Activated CD8-positive, alpha-beta T cell treated with anti-CD3 and anti-CD28 coated beads, Interleukin-2, amount 10 ng/mL, durations not matched to agents 7 days and 5 days (primary cell): ENCODE measurements around the gene JOSD2. TPM values are rescaled to one million over a fixed set of nuclear protein-coding genes. Genes with fewer than 3 reads are reported as not detected.

ENCODE experiments used
- ATAC-seq: fragments of 150-1000 bp; cut with Tn5 transposase; one replicate; pipeline ENCODE4 v1.10.0; 2021; ENCODE audit warnings: moderate library complexity
- CTCF ChIA-PET: fragments of 350-600 bp; sonication (Branson Sonifier 250); formaldehyde crosslinking; loops from one replicate; lab custom pipeline; 2021; ENCODE audit warnings: antibody characterized with exemption; lab: Charles Lee
- POLR2A ChIA-PET: fragments of 350-600 bp; sonication (Branson Sonifier 250); formaldehyde crosslinking; loops from one replicate; lab custom pipeline; 2021; ENCODE audit warnings: antibody characterized with exemption; lab: Charles Lee
- DNase-seq: peaks from one replicate; pipeline ENCODE4 v3.0.0-alpha.2; 2020
- H3K27ac Mint-ChIP-seq: one replicate; pipeline ENCODE4 v1.8.0; 2021; ENCODE audit warnings: mild to moderate bottlenecking, mixed read lengths
- H3K27me3 Mint-ChIP-seq: one replicate; pipeline ENCODE4 v1.8.0; 2021; ENCODE audit warnings: low read depth, mixed read lengths
- H3K36me3 Mint-ChIP-seq: one replicate; pipeline ENCODE4 v1.8.0; 2021; ENCODE audit warnings: low read depth, mixed read lengths
- H3K4me1 Mint-ChIP-seq: one replicate; pipeline ENCODE4 v1.8.0; 2021; ENCODE audit warnings: low read depth, mixed read lengths
- H3K4me3 Mint-ChIP-seq: one replicate; pipeline ENCODE4 v1.8.0; 2021; ENCODE audit warnings: mild to moderate bottlenecking, mixed read lengths
- H3K9me3 Mint-ChIP-seq: one replicate; pipeline ENCODE4 v1.8.0; 2022; ENCODE audit warnings: mixed read lengths; ENCODE audit not compliant: insufficient read depth
- total RNA-seq, 2 experiments: library from RNA; stranded (reverse); gene quantifications; one replicate each; pipeline ENCODE4 v1.2.3, GENCODE V29; 2021

The JOSD2 gene
- total RNA-seq, 2 experiments from 2014 or later: 49.8 to 51.3 TPM

DNA sequence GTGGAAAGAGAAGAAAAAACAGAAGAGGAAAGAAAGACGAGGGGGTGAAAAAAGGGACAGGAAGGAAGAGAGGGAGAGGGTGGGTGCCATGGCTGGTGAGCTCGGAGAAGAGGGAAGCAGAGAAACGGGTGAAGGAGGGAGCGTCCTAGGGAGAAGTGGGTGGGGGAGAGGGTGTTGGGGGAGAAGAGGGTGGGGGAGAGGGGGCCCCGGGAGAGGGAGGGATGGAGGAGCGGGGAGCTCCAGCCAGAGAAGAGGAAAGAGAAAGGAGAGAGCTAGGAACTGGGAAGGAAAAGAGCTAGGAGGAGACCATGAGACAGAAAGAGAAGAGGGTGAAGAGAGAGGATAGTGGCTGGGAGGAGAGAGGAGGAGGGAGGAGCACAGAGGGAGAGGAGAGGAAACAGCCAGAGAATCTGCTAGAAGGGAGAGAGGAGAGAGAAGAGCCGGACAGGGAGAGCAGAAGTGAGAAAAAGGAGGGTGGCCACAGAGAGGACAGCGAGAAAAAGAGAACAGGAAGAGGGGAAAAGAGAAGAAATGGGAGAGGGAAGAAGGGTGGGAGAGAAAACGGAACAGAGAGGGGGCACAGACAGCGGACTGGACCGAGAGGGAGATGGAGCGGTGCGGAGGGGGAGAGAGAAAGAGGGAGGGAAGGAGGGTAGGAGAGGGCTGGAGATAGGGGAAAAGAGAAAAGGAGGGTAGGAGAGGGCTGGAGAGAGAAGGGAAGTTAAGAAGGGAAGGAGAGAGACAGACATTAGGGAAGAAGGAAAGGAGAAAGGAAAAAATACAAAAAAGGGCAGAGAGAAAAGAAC lies 22.4 kb downstream of the JOSD2 start:
- DNase-seq (no peak), ATAC-seq (no peak)
- H3K4me3 Mint-ChIP-seq: no peak overlapping the region
- CTCF ChIA-PET: interaction anchor here (0.6 kb wide), 1 partner anchor 415 kb away, joined by 4 read pairs; no protein-coding TSS in a partner anchor
- no peaks in the 10 kb centered on the region for H3K27me3 Mint-ChIP-seq
- H3K9me3 Mint-ChIP-seq: no peaks in the 10 kb centered on the region
- POLR2A ChIA-PET: no interaction called here
- peaks cover 17% of the 10 kb centered on the region for H3K36me3 Mint-ChIP-seq
- peaks cover 16% of the 10 kb centered on the region for H3K4me1 Mint-ChIP-seq
- no peak overlapping the region for H3K27ac Mint-ChIP-seq

DNA sequence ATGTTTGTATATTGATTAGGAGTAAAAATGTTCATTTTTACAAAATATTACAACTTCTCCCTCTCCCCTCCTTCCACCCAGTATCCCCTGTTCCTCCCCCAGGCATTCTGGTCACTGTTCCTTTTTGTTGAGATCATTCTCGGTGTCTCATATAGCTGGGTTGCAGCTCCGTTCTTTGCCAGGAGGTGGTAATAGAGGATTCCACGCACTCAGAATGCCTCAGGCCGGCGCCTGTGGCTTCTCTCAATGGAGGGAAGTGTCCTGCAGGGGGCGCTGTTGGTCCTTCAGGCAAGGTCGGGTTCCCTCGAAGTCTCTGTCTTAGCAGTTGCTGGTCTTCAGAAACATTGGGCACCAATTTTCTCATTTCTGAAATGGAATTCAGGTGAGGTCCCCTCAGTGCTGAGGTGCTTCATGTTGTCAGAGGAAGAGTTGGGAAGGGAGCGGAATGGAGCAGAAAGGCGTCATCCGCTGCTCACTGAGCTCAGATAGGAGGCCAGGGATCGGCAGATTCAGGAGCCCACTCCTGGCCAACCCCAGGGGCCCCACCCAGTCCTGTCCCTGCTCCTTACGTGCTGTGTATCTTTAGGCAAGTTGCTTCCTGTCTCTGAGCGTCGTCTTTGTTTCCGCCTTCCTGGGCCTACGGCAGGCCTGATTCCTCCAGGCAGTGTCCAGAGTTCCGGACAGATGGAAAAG lies 24.0 kb downstream of the JOSD2 start:
- Mint-ChIP-seq H3K9me3 (no peaks in the 10 kb centered on the region), H3K27ac (no peak overlapping the region), H3K36me3 (peaks cover 26% of the 10 kb centered on the region), H3K27me3 (no peaks in the 10 kb centered on the region), H3K4me3 (no peak overlapping the region), H3K4me1 (peaks cover 10% of the 10 kb centered on the region)
- ATAC-seq: no peak
- peak; percentile 74 for DNase-seq
- CTCF ChIA-PET: interaction anchor here (0.6 to 1.4 kb wide), 5 partner anchors 8 to 69 kb away, joined by 3 to 5 read pairs (median 3); partner anchors contain the start of gene JOSD2
- POLR2A ChIA-PET: no interaction called here

DNA sequence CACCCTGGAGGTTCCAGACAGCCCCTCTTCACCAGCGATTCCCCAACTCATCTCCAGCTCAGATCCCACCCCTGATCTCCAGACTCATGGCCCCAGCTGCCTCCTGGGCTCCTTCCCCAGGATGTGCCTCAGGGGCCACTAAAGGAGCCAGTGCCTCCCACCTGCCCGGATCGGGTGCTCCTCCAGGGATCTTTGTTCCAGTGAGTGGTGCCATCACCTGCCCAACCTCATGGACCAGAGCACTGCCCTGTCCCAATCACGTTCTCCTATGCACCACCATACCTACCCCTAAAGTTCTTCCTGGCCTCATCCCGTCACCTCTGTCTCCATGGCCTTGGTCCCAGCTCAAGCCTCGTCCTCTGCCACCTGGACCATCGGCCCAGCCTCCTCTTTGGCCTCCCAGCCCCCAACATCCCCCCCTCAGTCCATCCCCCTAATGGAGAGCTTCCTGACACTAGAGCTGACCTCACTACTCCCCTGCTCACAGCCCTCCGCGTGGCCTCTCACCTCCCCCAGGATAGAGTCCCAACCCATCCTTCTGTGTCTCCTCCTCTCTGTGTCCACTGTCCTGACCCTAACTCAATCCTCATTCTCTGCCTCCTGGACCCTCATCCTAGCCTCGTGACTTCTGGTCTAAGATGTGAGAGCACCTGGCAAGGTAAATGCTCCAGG lies 25.6 kb downstream of the JOSD2 start:
- Mint-ChIP-seq H3K27ac (no peak overlapping the region), H3K36me3 (peaks cover 30% of the 10 kb centered on the region), H3K4me1 (peaks cover 3% of the 10 kb centered on the region), H3K4me3 (no peak overlapping the region), H3K27me3 (no peaks in the 10 kb centered on the region), H3K9me3 (no peaks in the 10 kb centered on the region)
- ChIA-PET CTCF (interaction anchor here (1.2 kb wide), 1 partner anchor 71 kb away, joined by 3 read pairs; no protein-coding TSS in a partner anchor), POLR2A (no interaction called here)
- DNase-seq (no peak), ATAC-seq (no peak)

DNA sequence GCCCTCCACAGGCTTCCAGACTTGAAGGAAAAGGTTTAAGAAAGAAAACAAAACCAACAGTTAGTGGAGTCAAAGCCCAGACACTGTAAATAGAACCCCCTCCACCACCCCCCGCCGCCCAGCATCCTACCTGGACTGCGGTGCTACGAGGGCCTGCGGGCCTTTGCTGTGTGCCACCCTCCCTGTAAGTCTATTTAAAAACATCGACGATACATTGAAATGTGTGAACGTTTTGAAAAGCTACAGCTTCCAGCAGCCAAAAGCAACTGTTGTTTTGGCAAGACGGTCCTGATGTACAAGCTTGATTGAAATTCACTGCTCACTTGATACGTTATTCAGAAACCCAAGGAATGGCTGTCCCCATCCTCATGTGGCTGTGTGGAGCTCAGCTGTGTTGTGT lies 28.1 kb downstream of the JOSD2 start:
- H3K36me3 Mint-ChIP-seq: peaks cover 40% of the 10 kb centered on the region
- no peak overlapping the region for H3K27ac Mint-ChIP-seq
- H3K4me3 Mint-ChIP-seq: no peak overlapping the region
- ChIA-PET CTCF (interaction anchor here (1.6 kb wide), 1 partner anchor 55 kb away, joined by 3 read pairs; no protein-coding TSS in a partner anchor), POLR2A (no interaction called here)
- DNase-seq (no peak), ATAC-seq (no peak)
- no peaks in the 10 kb centered on the region for H3K9me3 Mint-ChIP-seq
- H3K4me1 Mint-ChIP-seq: peaks cover 4% of the 10 kb centered on the region
- no peaks in the 10 kb centered on the region for H3K27me3 Mint-ChIP-seq

DNA sequence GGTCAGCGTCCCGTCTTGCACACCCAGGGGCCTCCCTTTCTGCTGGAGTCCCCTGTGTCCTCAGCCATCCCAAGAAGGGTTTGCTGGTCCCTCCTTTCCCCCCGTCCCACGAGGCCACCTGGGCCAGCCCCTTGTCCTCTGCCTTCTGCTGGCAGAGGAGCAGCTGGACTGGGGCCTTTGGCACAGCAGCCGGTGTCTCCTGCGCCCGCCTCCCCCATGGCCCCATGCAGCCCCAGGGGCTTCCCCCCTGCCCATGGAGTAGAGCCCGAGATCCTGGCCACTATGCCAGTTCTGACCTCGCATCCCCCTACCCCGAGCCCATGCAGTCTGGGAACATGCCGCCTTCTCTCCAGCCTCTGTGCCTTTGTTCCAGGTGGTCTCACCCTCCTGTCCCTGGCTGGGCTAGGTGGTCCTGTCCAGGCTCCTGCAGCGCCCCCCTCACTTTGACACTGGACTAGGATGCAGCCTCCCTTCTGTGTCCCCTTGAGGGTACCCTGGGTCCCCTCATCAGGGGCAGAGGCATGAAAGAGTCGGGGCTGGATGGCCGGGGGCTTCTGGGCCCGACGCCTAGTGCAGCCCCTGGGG lies 28.6 kb downstream of the JOSD2 start:
- ATAC-seq (no peak), DNase-seq (no peak)
- Mint-ChIP-seq H3K36me3 (peaks cover 46% of the 10 kb centered on the region), H3K27ac (no peak overlapping the region), H3K9me3 (no peaks in the 10 kb centered on the region), H3K4me1 (peaks cover 7% of the 10 kb centered on the region), H3K27me3 (no peaks in the 10 kb centered on the region), H3K4me3 (no peak overlapping the region)
- ChIA-PET POLR2A (no interaction called here), CTCF (interaction anchor here (1.6 kb wide), 1 partner anchor 56 kb away, joined by 3 read pairs; no protein-coding TSS in a partner anchor)

DNA sequence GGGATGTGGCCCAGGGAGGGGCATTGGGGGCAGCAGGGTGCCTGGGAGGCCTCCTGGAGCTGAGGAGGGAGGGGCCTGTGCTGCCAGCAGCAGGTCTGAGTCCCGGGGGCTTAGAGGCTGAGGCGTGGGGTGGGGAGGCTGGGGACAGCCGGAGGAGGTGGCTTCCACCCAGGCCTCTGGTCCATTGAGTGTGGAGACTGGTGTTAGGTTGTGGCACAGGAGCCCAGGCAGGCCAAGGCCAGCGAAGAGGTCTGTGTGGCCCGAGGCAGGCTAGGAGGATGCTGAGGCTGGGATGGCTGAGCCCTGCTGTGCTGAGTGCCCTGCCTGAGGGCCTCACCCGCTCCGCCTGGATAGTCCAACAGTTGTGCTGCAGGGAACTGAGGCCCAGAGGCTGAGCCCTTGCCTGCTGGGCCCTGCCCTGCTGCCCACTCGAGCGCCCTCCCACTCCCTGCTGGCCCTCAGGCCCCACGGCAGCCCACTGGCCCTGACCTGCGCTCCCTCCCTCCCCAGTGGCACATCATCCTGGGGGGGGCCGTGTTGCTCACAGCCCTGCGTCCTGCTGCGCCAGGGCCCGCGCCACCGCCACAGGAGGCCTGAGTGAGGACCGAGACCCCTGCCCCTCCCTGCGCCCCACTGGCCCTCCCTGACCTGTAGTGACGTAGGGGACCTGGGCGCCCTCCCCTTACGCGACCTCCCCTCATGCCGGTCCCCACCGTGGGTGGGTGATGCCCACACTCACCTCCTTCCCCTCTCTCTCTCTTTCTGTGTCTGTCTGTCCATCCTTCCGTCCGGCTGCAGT lies 29.4 kb downstream of the JOSD2 start:
- DNase-seq (no peak), ATAC-seq (no peak)
- Mint-ChIP-seq H3K27me3 (no peaks in the 10 kb centered on the region), H3K27ac (no peak overlapping the region), H3K9me3 (no peaks in the 10 kb centered on the region), H3K4me3 (no peak overlapping the region), H3K4me1 (peaks cover 12% of the 10 kb centered on the region), H3K36me3 (peaks cover 46% of the 10 kb centered on the region)
- POLR2A ChIA-PET: no interaction called here
- CTCF ChIA-PET: no interaction called here

GRCh38 chr19:50480281-50481111 lies 30.5 kb downstream of the JOSD2 start:
- no peak overlapping the region for H3K4me3 Mint-ChIP-seq
- no peaks in the 10 kb centered on the region for H3K9me3 Mint-ChIP-seq
- H3K27me3 Mint-ChIP-seq: no peaks in the 10 kb centered on the region
- H3K4me1 Mint-ChIP-seq: peaks cover 16% of the 10 kb centered on the region
- ATAC-seq: no peak
- DNase-seq: no peak
- peaks cover 42% of the 10 kb centered on the region for H3K36me3 Mint-ChIP-seq
- H3K27ac Mint-ChIP-seq: no peak overlapping the region
- ChIA-PET POLR2A (no interaction called here), CTCF (no interaction called here)

DNA sequence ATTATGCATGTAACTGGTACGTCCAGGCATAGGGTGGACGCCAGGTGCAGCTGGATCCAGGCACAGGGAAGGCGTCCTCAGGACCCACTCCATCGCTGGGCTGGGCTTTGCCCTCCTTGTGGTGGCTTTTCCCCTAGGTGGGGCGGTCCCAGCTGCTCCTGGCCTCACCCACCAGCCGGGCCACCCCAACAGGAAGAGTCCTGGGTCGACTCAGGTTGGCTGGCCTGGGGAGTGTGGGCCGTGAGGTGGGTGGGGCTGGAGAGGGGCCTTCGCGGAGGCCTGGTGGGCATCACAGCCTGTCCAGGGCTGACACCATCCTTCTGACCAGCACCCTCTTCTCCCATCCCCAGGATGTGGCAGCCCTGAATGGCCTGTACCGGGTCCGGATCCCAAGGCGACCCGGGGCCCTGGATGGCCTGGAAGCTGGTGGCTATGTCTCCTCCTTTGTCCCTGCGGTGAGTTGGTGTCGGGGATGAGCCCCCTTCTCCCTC lies 31.2 kb downstream of the JOSD2 start:
- H3K27ac Mint-ChIP-seq: no peak overlapping the region
- no peaks in the 10 kb centered on the region for H3K9me3 Mint-ChIP-seq
- H3K4me1 Mint-ChIP-seq: peaks cover 16% of the 10 kb centered on the region
- CTCF ChIA-PET: interaction anchor here (1.2 to 1.8 kb wide), 4 partner anchors 7 to 111 kb away, joined by 3 to 6 read pairs (median 4); no protein-coding TSS in a partner anchor
- H3K27me3 Mint-ChIP-seq: no peaks in the 10 kb centered on the region
- POLR2A ChIA-PET: interaction anchor here (1.8 kb wide), 1 partner anchor 123 kb away, joined by 5 read pairs; no protein-coding TSS in a partner anchor
- H3K4me3 Mint-ChIP-seq: no peak overlapping the region
- no peak for DNase-seq
- peaks cover 35% of the 10 kb centered on the region for H3K36me3 Mint-ChIP-seq
- ATAC-seq: no peak

GRCh38 chr19:50478901-50479715 lies 31.9 kb downstream of the JOSD2 start:
- POLR2A ChIA-PET: interaction anchor here (1.8 kb wide), 1 partner anchor 122 kb away, joined by 5 read pairs; no protein-coding TSS in a partner anchor
- H3K27ac Mint-ChIP-seq: no peak overlapping the region
- ATAC-seq: no peak
- peaks cover 34% of the 10 kb centered on the region for H3K36me3 Mint-ChIP-seq
- CTCF ChIA-PET: interaction anchor here (0.7 to 1.8 kb wide), 5 partner anchors 8 to 122 kb away, joined by 3 to 6 read pairs (median 4); no protein-coding TSS in a partner anchor
- no peaks in the 10 kb centered on the region for H3K9me3 Mint-ChIP-seq
- no peak for DNase-seq
- H3K4me1 Mint-ChIP-seq: peaks cover 16% of the 10 kb centered on the region
- no peaks in the 10 kb centered on the region for H3K27me3 Mint-ChIP-seq
- no peak overlapping the region for H3K4me3 Mint-ChIP-seq
